GM12878 (cell line): Measurements from ENCODE around the gene SARM1. TPM values are rescaled to one million over a fixed set of nuclear protein-coding genes. Genes with fewer than 3 reads are reported as not detected.

Source experiments
- ATAC-seq: fragments of 200-7000 bp; cut with Tn5 transposase; 3 replicates; pipeline ENCODE4 v1.9.1; 2020; ENCODE audit warnings: mild to moderate bottlenecking, moderate library complexity
- BruUV-seq: library from RNA; stranded (reverse); fragments of 400-500 nt; replicated peaks from 2 replicates; lab custom pipeline; 2021; lab: Mats Ljungman, UMichigan
- CTCF ChIA-PET: fragments of 300-600 bp; sonication (Branson Sonifier 250); formaldehyde crosslinking; extraction: SDS; loops from one replicate; lab custom pipeline; 2021; ENCODE audit warnings: inconsistent platforms; lab: Yijun Ruan, JAX
- POLR2A ChIA-PET: fragments of 350-600 bp; formaldehyde crosslinking; extraction: SDS; loops from one replicate; lab custom pipeline; 2021; ENCODE audit warnings: inconsistent platforms; lab: Charles Lee
- RAD21 ChIA-PET: fragments of 300-600 bp; sonication (Branson Sonifier 250); formaldehyde crosslinking; loops from one replicate; lab custom pipeline; 2023; ENCODE audit warnings: antibody characterized with exemption; ENCODE audit not compliant: unreplicated experiment; lab: Charles Lee
- SMC1A ChIA-PET: fragments of 300-600 bp; sonication (Branson Sonifier 250); formaldehyde crosslinking; loops from one replicate; lab custom pipeline; 2023; ENCODE audit not compliant: unreplicated experiment, uncharacterized antibody; lab: Charles Lee
- DNase-seq: peaks from one replicate; pipeline ENCODE4 v3.0.0-alpha.2; 2011; ENCODE audit warnings: low read depth, low spot score
- FAIRE-seq: peaks from 3 replicates; lab custom pipeline; 2011; peaks lifted over from hg19 to GRCh38; lab: Jason Lieb, UNC
- H2AFZ ChIP-seq: 2 replicates; pipeline ENCODE4 v1.6.0; 2011; ENCODE audit warnings: low read depth, low read length, control low read depth; ENCODE audit not compliant: control insufficient read depth
- H3K27ac ChIP-seq: 2 replicates; pipeline ENCODE4 v1.5.1; 2011; ENCODE audit warnings: control low read depth; ENCODE audit not compliant: control insufficient read depth, insufficient read depth
- H3K27me3 ChIP-seq, 2 experiments: replicated peaks in 1 of 2; 2 replicates each; pipeline versions ENCODE4 v1.6.0 to v1.6.1; 2011; ENCODE audit warnings: low read length in 1 of 2; ENCODE audit not compliant: control insufficient read depth in 2 of 2, insufficient read depth in 2 of 2
- H3K36me3 ChIP-seq, 2 experiments: 2 replicates each; pipeline ENCODE4 v1.5.1; 2011; ENCODE audit warnings: low read length in 1 of 2; ENCODE audit not compliant: control insufficient read depth in 2 of 2, insufficient read depth in 2 of 2
- H3K4me1 ChIP-seq: 2 replicates; pipeline ENCODE4 v1.6.1; 2011; ENCODE audit warnings: mild to moderate bottlenecking, low read length, moderate library complexity, mixed read lengths; ENCODE audit not compliant: control insufficient read depth, insufficient read depth
- H3K4me2 ChIP-seq: 2 replicates; pipeline ENCODE4 v1.6.0; 2011; ENCODE audit warnings: control low read depth; ENCODE audit not compliant: control insufficient read depth, insufficient read depth
- H3K4me3 ChIP-seq: fragments of 200-600 bp; sonication (generic); 2 replicates; pipeline ENCODE4 v1.5.1; 2016
- H3K79me2 ChIP-seq: 2 replicates; pipeline ENCODE4 v1.6.0; 2011; ENCODE audit warnings: low read length; ENCODE audit not compliant: control insufficient read depth, insufficient read depth
- H3K9ac ChIP-seq: 2 replicates; pipeline ENCODE4 v1.8.0; 2011; ENCODE audit warnings: low read length, control low read depth, mixed read lengths; ENCODE audit not compliant: control insufficient read depth, insufficient read depth
- H3K9me3 ChIP-seq: replicated peaks from 3 replicates; pipeline ENCODE4 v1.5.1; 2011; ENCODE audit warnings: mild to moderate bottlenecking, low read length; ENCODE audit not compliant: control insufficient read depth, insufficient read depth
- H4K20me1 ChIP-seq: 2 replicates; pipeline ENCODE4 v1.6.0; 2011; ENCODE audit not compliant: control insufficient read depth, insufficient read depth
- BRCA1 ChIP-seq: IDR thresholded peaks from 2 replicates; pipeline ENCODE4 v1.6.1; 2011; ENCODE audit warnings: low read depth, low read length, improper control_type of control experiment
- GABPA ChIP-seq: IDR thresholded peaks from 2 replicates; pipeline ENCODE4 v1.6.1; 2014; ENCODE audit warnings: antibody characterized with exemption, low read depth, mild to moderate bottlenecking, inconsistent platforms
- HDAC2 ChIP-seq: fragments of 200-600 bp; sonication (generic); IDR thresholded peaks from 2 replicates; pipeline ENCODE4 v1.6.1; 2017
- IRF3 ChIP-seq: fragments of 450-650 bp; IDR thresholded peaks from 2 replicates; pipeline ENCODE4 v1.6.1; 2014; ENCODE audit warnings: mild to moderate bottlenecking
- MEF2A ChIP-seq: IDR thresholded peaks from 2 replicates; pipeline ENCODE4 v1.6.1; 2011; ENCODE audit warnings: low read depth, mild to moderate bottlenecking, low read length, moderate library complexity; ENCODE audit not compliant: insufficient read depth
- MEF2B ChIP-seq: fragments of 450-650 bp; IDR thresholded peaks from 2 replicates; pipeline ENCODE4 v1.6.1; 2018; ENCODE audit warnings: mild to moderate bottlenecking, moderate library complexity; ENCODE audit not compliant: partially characterized antibody, poor library complexity, severe bottlenecking
- MXI1 ChIP-seq: fragments of 150-350 bp; IDR thresholded peaks from 2 replicates; pipeline ENCODE4 v1.6.1; 2011; ENCODE audit warnings: low read depth, mild to moderate bottlenecking, inconsistent platforms, low read length, improper control_type of control experiment
- NFYA ChIP-seq: IDR thresholded peaks from 2 replicates; pipeline ENCODE4 v1.6.1; 2011; ENCODE audit warnings: low read depth, mild to moderate bottlenecking, low read length, improper control_type of control experiment, borderline replicate concordance
- SREBF1 ChIP-seq: IDR thresholded peaks from 2 replicates; pipeline ENCODE4 v1.6.1; 2012; ENCODE audit warnings: mild to moderate bottlenecking, low read length
- ZBTB4 ChIP-seq: fragments of 450-650 bp; formaldehyde crosslinking; IDR thresholded peaks from 2 replicates; pipeline ENCODE4 v1.4.0; 2022; ENCODE audit warnings: mild to moderate bottlenecking, moderate library complexity
- in situ Hi-C: fragments of 300-500 bp; cut with MboI; formaldehyde crosslinking; loops from 9 replicates; pipeline ENCODE4 v1.14.3; 2018; ENCODE audit warnings: mixed read lengths
- intact Hi-C: fragments of 100-400 bp; cut with micrococcal nuclease; formaldehyde crosslinking; loops from one replicate; pipeline ENCODE4 v1.14.2; 2022; ENCODE audit not compliant: unreplicated experiment
- polyA plus RNA-seq, 11 experiments: library from polyadenylated mRNA; depleted of rRNA in 4 of 11; unstranded in 6 of 11; stranded (reverse) in 5 of 11; fragments of >200 nt; fragmentation: Nextera tagmentation in 4 of 11; fragmentation: Illumina TruSeq in 1 of 11; extraction: Ambion mirVana in 4 of 11; extraction: Trizol in 1 of 11; gene quantifications; 1 replicate in 1 of 11; 2 replicates in 10 of 11; pipeline versions ENCODE4 v1.2.1 to v1.2.3, GENCODE V29; 2011 to 2016; ENCODE audit warnings: inconsistent platforms in 2 of 11, missing spikeins in 2 of 11, low read depth in 1 of 11
- total RNA-seq, 4 experiments: library from RNA; depleted of rRNA in 3 of 4; stranded (reverse); fragments of >200 nt in 3 of 4; fragmentation: Illumina TruSeq in 1 of 4; extraction: Trizol in 1 of 4; gene quantifications; 2 replicates each; pipeline versions ENCODE4 v1.2.1 to v1.2.3, GENCODE V29; 2013 to 2021

The SARM1 gene
- total and polyA plus RNA-seq, 10 of the 15 experiments (the other 5 are each of a cell fraction or from before 2014, with no cell fraction given) = 0.56 to 25.3 (median 11.9) TPM

- Histone ChIP-seq H4K20me1 (no peaks in the 10 kb centered on the region), H3K9ac (no peak overlapping the region), H3K4me3 (no peak overlapping the region), H2AFZ (no peak overlapping the region), H3K9me3 (no peaks in the 10 kb centered on the region), H3K79me2 (peaks cover 2% of the 10 kb centered on the region; the same call in 1 of the 2 replicates), H3K4me2 (no peak overlapping the region), H3K27me3 (no peaks in the 10 kb centered on the region; a peak in 2 of 4 replicates), H3K36me3 (peaks cover 0 to 9% of the 10 kb centered on the region in 2 experiments; a peak in 2 of 4 replicates), H3K27ac (no peak overlapping the region), H3K4me1 (no peaks in the 10 kb centered on the region)
- intact Hi-C loops = no loop called here
- ChIA-PET SMC1A (no interaction called here), POLR2A (no interaction called here), RAD21 (no interaction called here), CTCF (interaction anchor here (1.1 to 3.6 kb wide), 2 partner anchors 30 to 493 kb away, joined by 3 to 14 read pairs; partner anchors contain the start of gene LYRM9)
- BruUV-seq = no TSS peak
- no peak for DNase-seq
- in situ Hi-C loops = no loop called here
- no peak for FAIRE-seq
- no peak for ATAC-seq
- TF ChIP-seq MXI1 (no peak), MEF2A (no peak), GABPA (no peak), BRCA1 (no peak), SREBF1 (no peak), ZBTB4 (CRISPR knock-in tag) (no peak), MEF2B (no peak), NFYA (no peak), IRF3 (no peak), HDAC2 (no peak)
Observed at GRCh38 chr17:28386391-28386790, 14.9 kb downstream of the SARM1 start.
